Panc1 (cell line): ENCODE results near the gene RAP1GAP2.

Experiments used
- CTCF ChIP-seq: fragments of 450-650 bp; IDR thresholded peaks from 2 replicates; pipeline ENCODE4 v1.5.1; 2017; ENCODE audit warnings: mild to moderate bottlenecking
- POLR2AphosphoS5 ChIP-seq: IDR thresholded peaks from 2 replicates; pipeline ENCODE4 v1.6.1; 2012; ENCODE audit warnings: mild to moderate bottlenecking, low read depth, low read length, moderate library complexity
- SIN3A ChIP-seq: IDR thresholded peaks from 2 replicates; pipeline ENCODE4 v1.6.1; 2012; ENCODE audit warnings: low read depth, mild to moderate bottlenecking, low read length, moderate library complexity, borderline replicate concordance; ENCODE audit not compliant: insufficient read depth

- TF ChIP-seq CTCF, result no peak
- TF ChIP-seq POLR2AphosphoS5, result no peak
- no peak for TF ChIP-seq SIN3A
Measured at GRCh38 chr17:2962236-2962635, 166.0 kb downstream of the RAP1GAP2 start.
